ENCODE data around the gene RGS7BP. TPM values are rescaled to one million over a fixed set of nuclear protein-coding genes. Genes with fewer than 3 reads are reported as not detected.

Gene RGS7BP
- total and polyA plus RNA-seq, 2 experiments from 2014 or later = 3.3 to 5.4 TPM

DNA sequence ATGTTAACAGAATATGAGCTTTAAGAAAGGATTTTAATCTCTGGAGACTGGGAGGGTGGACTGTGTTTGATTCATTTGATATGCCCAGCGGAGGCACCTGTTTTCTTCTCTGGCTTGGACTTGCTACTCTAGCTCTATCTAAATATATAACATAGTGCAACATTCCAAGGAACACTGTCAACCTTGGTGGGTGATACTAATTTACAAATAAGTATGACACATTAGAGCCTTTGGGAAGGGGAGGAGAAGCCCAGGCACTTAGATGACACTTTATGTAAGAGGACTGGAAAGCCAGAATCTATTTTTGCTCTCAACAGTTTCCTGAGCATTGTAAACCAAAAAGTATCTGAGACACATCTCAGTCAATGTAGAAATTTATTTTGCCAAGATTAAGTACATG lies 101.1 kb downstream of the RGS7BP start (continued):
- TF ChIP-seq, protein P1, sequence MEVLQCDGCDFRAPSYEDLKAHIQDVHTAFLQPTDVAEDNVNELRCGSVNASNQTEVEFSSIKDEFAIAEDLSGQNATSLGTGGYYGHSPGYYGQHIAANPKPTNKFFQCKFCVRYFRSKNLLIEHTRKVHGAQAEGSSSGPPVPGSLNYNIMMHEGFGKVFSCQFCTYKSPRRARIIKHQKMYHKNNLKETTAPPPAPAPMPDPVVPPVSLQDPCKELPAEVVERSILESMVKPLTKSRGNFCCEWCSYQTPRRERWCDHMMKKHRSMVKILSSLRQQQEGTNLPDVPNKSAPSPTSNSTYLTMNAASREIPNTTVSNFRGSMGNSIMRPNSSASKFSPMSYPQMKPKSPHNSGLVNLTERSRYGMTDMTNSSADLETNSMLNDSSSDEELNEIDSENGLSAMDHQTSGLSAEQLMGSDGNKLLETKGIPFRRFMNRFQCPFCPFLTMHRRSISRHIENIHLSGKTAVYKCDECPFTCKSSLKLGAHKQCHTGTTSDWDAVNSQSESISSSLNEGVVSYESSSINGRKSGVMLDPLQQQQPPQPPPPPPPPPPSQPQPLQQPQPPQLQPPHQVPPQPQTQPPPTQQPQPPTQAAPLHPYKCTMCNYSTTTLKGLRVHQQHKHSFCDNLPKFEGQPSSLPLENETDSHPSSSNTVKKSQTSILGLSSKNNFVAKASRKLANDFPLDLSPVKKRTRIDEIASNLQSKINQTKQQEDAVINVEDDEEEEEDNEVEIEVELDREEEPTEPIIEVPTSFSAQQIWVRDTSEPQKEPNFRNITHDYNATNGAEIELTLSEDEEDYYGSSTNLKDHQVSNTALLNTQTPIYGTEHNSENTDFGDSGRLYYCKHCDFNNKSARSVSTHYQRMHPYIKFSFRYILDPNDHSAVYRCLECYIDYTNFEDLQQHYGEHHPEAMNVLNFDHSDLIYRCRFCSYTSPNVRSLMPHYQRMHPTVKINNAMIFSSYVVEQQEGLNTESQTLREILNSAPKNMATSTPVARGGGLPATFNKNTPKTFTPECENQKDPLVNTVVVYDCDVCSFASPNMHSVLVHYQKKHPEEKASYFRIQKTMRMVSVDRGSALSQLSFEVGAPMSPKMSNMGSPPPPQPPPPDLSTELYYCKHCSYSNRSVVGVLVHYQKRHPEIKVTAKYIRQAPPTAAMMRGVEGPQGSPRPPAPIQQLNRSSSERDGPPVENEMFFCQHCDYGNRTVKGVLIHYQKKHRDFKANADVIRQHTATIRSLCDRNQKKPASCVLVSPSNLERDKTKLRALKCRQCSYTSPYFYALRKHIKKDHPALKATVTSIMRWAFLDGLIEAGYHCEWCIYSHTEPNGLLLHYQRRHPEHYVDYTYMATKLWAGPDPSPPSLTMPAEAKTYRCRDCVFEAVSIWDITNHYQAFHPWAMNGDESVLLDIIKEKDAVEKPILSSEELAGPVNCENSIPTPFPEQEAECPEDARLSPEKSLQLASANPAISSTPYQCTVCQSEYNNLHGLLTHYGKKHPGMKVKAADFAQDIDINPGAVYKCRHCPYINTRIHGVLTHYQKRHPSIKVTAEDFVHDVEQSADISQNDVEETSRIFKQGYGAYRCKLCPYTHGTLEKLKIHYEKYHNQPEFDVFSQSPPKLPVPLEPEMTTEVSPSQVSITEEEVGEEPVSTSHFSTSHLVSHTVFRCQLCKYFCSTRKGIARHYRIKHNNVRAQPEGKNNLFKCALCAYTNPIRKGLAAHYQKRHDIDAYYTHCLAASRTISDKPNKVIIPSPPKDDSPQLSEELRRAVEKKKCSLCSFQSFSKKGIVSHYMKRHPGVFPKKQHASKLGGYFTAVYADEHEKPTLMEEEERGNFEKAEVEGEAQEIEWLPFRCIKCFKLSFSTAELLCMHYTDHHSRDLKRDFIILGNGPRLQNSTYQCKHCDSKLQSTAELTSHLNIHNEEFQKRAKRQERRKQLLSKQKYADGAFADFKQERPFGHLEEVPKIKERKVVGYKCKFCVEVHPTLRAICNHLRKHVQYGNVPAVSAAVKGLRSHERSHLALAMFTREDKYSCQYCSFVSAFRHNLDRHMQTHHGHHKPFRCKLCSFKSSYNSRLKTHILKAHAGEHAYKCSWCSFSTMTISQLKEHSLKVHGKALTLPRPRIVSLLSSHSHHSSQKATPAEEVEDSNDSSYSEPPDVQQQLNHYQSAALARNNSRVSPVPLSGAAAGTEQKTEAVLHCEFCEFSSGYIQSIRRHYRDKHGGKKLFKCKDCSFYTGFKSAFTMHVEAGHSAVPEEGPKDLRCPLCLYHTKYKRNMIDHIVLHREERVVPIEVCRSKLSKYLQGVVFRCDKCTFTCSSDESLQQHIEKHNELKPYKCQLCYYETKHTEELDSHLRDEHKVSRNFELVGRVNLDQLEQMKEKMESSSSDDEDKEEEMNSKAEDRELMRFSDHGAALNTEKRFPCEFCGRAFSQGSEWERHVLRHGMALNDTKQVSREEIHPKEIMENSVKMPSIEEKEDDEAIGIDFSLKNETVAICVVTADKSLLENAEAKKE (CRISPR knock-in tag; IDR thresholded peaks at IDR 0.05) = no peak
- TF ChIP-seq JUNB (IDR thresholded peaks at IDR 0.05; ENCODE audit: unreplicated experiment) = no peak

- Histone ChIP-seq H3K4me2 (no peak overlapping the region), H3F3A (replicated peaks; ENCODE audit: low read depth) (no peaks in the 10 kb centered on the region), H3K27me3 (ENCODE audit: insufficient read depth) (no peaks in the 10 kb centered on the region), H3K4me3 (no peak overlapping the region), H2AFZ (no peak overlapping the region), H3K36me3 (ENCODE audit: insufficient read depth) (no peaks in the 10 kb centered on the region), H3K4me1 (ENCODE audit: insufficient read depth) (no peaks in the 10 kb centered on the region), H3K9me2 (ENCODE audit: insufficient read depth) (no peaks in the 10 kb centered on the region), H3K79me2 (replicated peaks; ENCODE audit: insufficient read depth) (no peaks in the 10 kb centered on the region), H4K20me1 (replicated peaks; ENCODE audit: insufficient read depth) (no peaks in the 10 kb centered on the region), H3K27ac (ENCODE audit: low read depth) (no peak overlapping the region)
- Mint-ChIP-seq H3K27ac (no peak overlapping the region), H3K9me3 (no peaks in the 10 kb centered on the region), H3K4me3 (no peak overlapping the region), H3K36me3 (ENCODE audit: low read depth) (no peaks in the 10 kb centered on the region), H3K27me3 (ENCODE audit: insufficient read depth, low read depth, poor library complexity) (no peaks in the 10 kb centered on the region), H3K4me1 (peaks cover 3% of the 10 kb centered on the region; the same call in 2 of the 3 replicates)
- no peak for TF ChIP-seq ZNF331 (CRISPR knock-in tag; IDR thresholded peaks at IDR 0.05; ENCODE audit: low read depth)
- TF ChIP-seq, protein P2, sequence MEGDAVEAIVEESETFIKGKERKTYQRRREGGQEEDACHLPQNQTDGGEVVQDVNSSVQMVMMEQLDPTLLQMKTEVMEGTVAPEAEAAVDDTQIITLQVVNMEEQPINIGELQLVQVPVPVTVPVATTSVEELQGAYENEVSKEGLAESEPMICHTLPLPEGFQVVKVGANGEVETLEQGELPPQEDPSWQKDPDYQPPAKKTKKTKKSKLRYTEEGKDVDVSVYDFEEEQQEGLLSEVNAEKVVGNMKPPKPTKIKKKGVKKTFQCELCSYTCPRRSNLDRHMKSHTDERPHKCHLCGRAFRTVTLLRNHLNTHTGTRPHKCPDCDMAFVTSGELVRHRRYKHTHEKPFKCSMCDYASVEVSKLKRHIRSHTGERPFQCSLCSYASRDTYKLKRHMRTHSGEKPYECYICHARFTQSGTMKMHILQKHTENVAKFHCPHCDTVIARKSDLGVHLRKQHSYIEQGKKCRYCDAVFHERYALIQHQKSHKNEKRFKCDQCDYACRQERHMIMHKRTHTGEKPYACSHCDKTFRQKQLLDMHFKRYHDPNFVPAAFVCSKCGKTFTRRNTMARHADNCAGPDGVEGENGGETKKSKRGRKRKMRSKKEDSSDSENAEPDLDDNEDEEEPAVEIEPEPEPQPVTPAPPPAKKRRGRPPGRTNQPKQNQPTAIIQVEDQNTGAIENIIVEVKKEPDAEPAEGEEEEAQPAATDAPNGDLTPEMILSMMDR (conservative IDR thresholded peaks at IDR 0.05; ENCODE audit: low read depth in 2 of 2) = peak; percentile 92 to 93
- DNase-seq (ENCODE audit: low spot score) = peak; percentile 84
- peak; percentile 82 for ATAC-seq
These were observed 106.6 kb downstream of the RGS7BP start for GRCh38 chr5:64612344-64612961.

All from GM23338 (cell line).